HepG2 (cell line): ENCODE measurements around the gene PLPP3. TPM values are rescaled to one million over a fixed set of nuclear protein-coding genes. Genes with fewer than 3 reads are reported as not detected.

ENCODE experiments used
- FIP1L1 ChIP-seq: fragments of 200-400 bp; formaldehyde crosslinking; IDR thresholded peaks from 2 replicates; pipeline ENCODE4 v1.6.1; 2018; ENCODE audit warnings: low read depth, mild to moderate bottlenecking, low read length, moderate library complexity, borderline replicate concordance; ENCODE audit not compliant: insufficient read depth
- GTF2F1 ChIP-seq: fragments of 150-350 bp; IDR thresholded peaks from 2 replicates; pipeline ENCODE4 v1.6.1; 2014; ENCODE audit warnings: low read length
- HNRNPUL1 ChIP-seq: fragments of 200-400 bp; formaldehyde crosslinking; IDR thresholded peaks from 2 replicates; pipeline ENCODE4 v1.6.1; 2017; ENCODE audit warnings: low read depth, mild to moderate bottlenecking, low read length, moderate library complexity
- KIAA2018 ChIP-seq: sonication (generic); formaldehyde crosslinking; IDR thresholded peaks from 2 replicates; pipeline ENCODE4 v1.5.0; 2020; ENCODE audit warnings: mild to moderate bottlenecking, missing genetic modification reagents, borderline replicate concordance
- LBX2 ChIP-seq: sonication (generic); formaldehyde crosslinking; IDR thresholded peaks from 2 replicates; pipeline ENCODE4 v1.5.0; 2020; ENCODE audit warnings: missing genetic modification reagents, mild to moderate bottlenecking, borderline replicate concordance
- PRPF4 ChIP-seq: fragments of 200-400 bp; formaldehyde crosslinking; IDR thresholded peaks from 2 replicates; pipeline ENCODE4 v1.6.1; 2016; ENCODE audit warnings: low read length, low read depth; ENCODE audit not compliant: poor library complexity, severe bottlenecking
- TEAD3 ChIP-seq: optimal IDR thresholded peaks from 2 replicates; pipeline ENCODE3; 2016; ENCODE audit warnings: borderline replicate concordance
- ZBTB10 ChIP-seq: sonication (generic); formaldehyde crosslinking; IDR thresholded peaks from 2 replicates; pipeline ENCODE4 v1.4.0; 2020; ENCODE audit warnings: missing genetic modification reagents, borderline replicate concordance
- ZNF547 ChIP-seq: sonication (generic); formaldehyde crosslinking; IDR thresholded peaks from 2 replicates; pipeline ENCODE4 v1.5.1; 2020; ENCODE audit warnings: mild to moderate bottlenecking, missing genetic modification reagents
- ZNF788 ChIP-seq: sonication (generic); formaldehyde crosslinking; IDR thresholded peaks from 2 replicates; pipeline ENCODE4 v1.5.0; 2020; ENCODE audit warnings: mild to moderate bottlenecking, missing genetic modification reagents, borderline replicate concordance
- polyA plus RNA-seq, 8 experiments: library from polyadenylated mRNA; depleted of rRNA in 3 of 8; stranded (reverse) in 7 of 8; unstranded in 1 of 8; fragments of >200 nt; fragmentation: Illumina TruSeq in 4 of 8; extraction: Trizol in 4 of 8; gene quantifications; 2 replicates each; pipeline versions ENCODE4 v1.2.1 to v1.2.3, GENCODE V29; 2011 to 2016; ENCODE audit warnings: low read depth in 4 of 8, missing spikeins in 1 of 8, mixed read lengths in 1 of 8; ENCODE audit not compliant: insufficient read depth in 1 of 8
- total RNA-seq, 5 experiments: library from RNA; depleted of rRNA; stranded (reverse); fragments of >200 nt; fragmentation: Illumina TruSeq; extraction: Trizol; gene quantifications; 2 replicates each; pipeline ENCODE4 v1.2.3, GENCODE V29; 2016; ENCODE audit warnings: low read depth in 1 of 5
- TF ChIP-seq, protein P1 (sequence below): sonication (generic); formaldehyde crosslinking; IDR thresholded peaks from 2 replicates; pipeline ENCODE4 v1.5.0; 2020; ENCODE audit warnings: mild to moderate bottlenecking, missing genetic modification reagents

PLPP3 gene
- total and polyA plus RNA-seq, 2 of the 13 experiments (the other 11 are each of a cell fraction or from before 2014, with no cell fraction given), result 49.7 to 65.8 TPM

DNA sequence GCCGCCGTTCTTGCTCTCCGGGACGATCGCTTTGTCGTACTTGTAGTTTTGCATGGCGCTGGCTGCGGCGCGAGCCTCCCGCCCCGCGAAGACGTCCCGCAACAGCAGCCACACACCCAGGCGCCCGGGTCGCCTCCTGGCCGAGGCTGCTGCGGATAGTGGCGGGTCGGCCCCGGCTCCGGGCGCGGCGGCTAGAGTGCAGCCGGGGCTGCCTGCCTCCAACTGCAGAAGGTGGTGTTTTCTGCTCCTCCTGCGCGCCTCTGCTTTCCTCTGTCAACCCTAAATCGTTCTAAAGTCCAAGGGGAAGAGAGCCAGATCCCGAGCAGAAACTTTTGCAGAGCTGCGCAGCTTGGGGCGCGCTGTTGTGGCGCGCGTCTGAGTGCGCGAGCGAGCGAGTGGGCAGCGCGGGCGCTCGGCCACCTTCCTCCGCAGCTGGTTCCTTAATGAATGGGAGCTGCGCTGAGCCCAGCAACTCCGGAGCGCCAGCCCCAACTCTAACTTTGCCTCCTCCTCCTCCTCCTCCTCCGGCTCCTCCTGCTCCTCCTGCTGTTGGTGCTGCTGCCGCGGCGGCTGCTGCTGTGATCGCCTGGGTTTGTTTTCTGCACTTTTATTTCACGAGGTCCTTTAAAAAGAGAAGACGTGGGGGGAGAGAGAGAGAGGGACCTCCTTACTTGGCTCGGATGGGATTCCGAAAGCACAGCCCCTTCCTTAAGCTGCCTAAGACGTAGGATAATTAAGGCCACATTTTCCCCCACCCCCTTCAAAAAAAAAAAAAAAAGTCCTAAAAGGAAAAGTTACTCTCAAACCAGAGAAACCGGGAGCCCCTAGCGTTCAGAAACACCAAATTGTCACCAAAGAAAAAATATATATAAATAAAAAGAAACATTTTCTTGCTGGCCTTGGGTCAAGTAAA is at the start of gene PLPP3 (continued):
- TF ChIP-seq ZBTB10 (CRISPR knock-in tag) (no peak), KIAA2018 (CRISPR knock-in tag) (no peak), ZNF788 (CRISPR knock-in tag) (peak; percentile 19; the same call in 1 of the 2 replicates), LBX2 (CRISPR knock-in tag) (no peak), HNRNPUL1 (no peak), FIP1L1 (no peak), ZNF547 (peak; percentile 56), PRPF4 (no peak), GTF2F1 (no peak), TEAD3 (CRISPR knock-in tag) (no peak)
- TF ChIP-seq, protein P1, sequence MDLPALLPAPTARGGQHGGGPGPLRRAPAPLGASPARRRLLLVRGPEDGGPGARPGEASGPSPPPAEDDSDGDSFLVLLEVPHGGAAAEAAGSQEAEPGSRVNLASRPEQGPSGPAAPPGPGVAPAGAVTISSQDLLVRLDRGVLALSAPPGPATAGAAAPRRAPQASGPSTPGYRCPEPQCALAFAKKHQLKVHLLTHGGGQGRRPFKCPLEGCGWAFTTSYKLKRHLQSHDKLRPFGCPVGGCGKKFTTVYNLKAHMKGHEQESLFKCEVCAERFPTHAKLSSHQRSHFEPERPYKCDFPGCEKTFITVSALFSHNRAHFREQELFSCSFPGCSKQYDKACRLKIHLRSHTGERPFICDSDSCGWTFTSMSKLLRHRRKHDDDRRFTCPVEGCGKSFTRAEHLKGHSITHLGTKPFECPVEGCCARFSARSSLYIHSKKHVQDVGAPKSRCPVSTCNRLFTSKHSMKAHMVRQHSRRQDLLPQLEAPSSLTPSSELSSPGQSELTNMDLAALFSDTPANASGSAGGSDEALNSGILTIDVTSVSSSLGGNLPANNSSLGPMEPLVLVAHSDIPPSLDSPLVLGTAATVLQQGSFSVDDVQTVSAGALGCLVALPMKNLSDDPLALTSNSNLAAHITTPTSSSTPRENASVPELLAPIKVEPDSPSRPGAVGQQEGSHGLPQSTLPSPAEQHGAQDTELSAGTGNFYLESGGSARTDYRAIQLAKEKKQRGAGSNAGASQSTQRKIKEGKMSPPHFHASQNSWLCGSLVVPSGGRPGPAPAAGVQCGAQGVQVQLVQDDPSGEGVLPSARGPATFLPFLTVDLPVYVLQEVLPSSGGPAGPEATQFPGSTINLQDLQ (CRISPR knock-in tag), result no peak; the same call in none of the 2 replicates
